Measurements from ENCODE around the gene PIGBOS1.

DNA sequence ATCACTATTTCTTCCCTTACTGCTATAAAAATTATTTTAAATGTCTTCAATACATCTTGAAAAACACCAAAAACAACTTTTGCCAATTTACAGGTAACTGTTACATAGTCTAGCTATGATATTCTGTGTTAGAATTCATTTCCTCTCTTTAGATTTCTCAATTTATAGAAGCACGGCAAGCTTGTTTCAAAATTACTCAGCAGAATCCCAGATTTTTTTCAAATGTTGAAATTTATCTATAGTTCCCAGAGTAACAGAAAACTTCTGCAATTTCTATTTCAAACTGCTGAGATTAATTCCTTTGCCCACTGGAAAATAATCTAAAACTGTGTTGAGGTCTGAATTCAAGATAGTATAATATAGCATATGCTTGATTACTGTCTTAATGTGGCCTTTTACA is 48.1 kb upstream of the PIGBOS1 start:
- TF ChIP-seq TCF7 (CRISPR knock-in tag; IDR thresholded peaks at IDR 0.05; ENCODE audit: low read depth), result no peak
- TF ChIP-seq CREM (CRISPR knock-in tag; IDR thresholded peaks at IDR 0.05), result no peak
- TF ChIP-seq KAT7 (CRISPR knock-in tag; IDR thresholded peaks at IDR 0.05; ENCODE audit: borderline replicate concordance), result no peak
- TF ChIP-seq, protein P1, sequence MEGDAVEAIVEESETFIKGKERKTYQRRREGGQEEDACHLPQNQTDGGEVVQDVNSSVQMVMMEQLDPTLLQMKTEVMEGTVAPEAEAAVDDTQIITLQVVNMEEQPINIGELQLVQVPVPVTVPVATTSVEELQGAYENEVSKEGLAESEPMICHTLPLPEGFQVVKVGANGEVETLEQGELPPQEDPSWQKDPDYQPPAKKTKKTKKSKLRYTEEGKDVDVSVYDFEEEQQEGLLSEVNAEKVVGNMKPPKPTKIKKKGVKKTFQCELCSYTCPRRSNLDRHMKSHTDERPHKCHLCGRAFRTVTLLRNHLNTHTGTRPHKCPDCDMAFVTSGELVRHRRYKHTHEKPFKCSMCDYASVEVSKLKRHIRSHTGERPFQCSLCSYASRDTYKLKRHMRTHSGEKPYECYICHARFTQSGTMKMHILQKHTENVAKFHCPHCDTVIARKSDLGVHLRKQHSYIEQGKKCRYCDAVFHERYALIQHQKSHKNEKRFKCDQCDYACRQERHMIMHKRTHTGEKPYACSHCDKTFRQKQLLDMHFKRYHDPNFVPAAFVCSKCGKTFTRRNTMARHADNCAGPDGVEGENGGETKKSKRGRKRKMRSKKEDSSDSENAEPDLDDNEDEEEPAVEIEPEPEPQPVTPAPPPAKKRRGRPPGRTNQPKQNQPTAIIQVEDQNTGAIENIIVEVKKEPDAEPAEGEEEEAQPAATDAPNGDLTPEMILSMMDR (IDR thresholded peaks at IDR 0.05), result no peak
- TF ChIP-seq CREB1 (CRISPR knock-in tag; IDR thresholded peaks at IDR 0.05), result no peak
- no peak for TF ChIP-seq ZNF138 (CRISPR knock-in tag; conservative IDR thresholded peaks at IDR 0.05)
- TF ChIP-seq SP1 (CRISPR knock-in tag; conservative IDR thresholded peaks at IDR 0.05), result no peak
- TF ChIP-seq, protein P2, sequence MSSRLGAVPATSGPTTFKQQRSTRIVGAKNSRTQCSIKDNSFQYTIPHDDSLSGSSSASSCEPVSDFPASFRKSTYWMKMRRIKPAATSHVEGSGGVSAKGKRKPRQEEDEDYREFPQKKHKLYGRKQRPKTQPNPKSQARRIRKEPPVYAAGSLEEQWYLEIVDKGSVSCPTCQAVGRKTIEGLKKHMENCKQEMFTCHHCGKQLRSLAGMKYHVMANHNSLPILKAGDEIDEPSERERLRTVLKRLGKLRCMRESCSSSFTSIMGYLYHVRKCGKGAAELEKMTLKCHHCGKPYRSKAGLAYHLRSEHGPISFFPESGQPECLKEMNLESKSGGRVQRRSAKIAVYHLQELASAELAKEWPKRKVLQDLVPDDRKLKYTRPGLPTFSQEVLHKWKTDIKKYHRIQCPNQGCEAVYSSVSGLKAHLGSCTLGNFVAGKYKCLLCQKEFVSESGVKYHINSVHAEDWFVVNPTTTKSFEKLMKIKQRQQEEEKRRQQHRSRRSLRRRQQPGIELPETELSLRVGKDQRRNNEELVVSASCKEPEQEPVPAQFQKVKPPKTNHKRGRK (CRISPR knock-in tag; IDR thresholded peaks at IDR 0.05; ENCODE audit: borderline replicate concordance), result no peak
